Mesenchymal stem cell (in vitro differentiated cells and primary cell): ENCODE measurements around the gene MED14.

Experiments used
- DNase-seq: peaks from one replicate; pipeline ENCODE4 v3.0.0-alpha.2; 2013
- H2AFZ ChIP-seq: one replicate; pipeline ENCODE4 v1.6.1; 2013; ENCODE audit warnings: low read depth, mild to moderate bottlenecking, control low read depth, inconsistent platforms, low read length, moderate library complexity
- H2AK5ac ChIP-seq: 2 replicates; pipeline ENCODE4 v1.6.1; 2013; ENCODE audit warnings: low read length, moderate library complexity, mild to moderate bottlenecking, inconsistent platforms; ENCODE audit not compliant: severe bottlenecking
- H2BK120ac ChIP-seq: one replicate; pipeline ENCODE4 v1.6.1; 2013; ENCODE audit warnings: low read depth, mild to moderate bottlenecking, inconsistent platforms, low read length, moderate library complexity
- H2BK12ac ChIP-seq, 2 experiments: one replicate each; pipeline ENCODE4 v1.6.1; 2013; ENCODE audit warnings: inconsistent platforms in 2 of 2, low read length in 2 of 2, mild to moderate bottlenecking in 2 of 2, moderate library complexity in 2 of 2, control low read depth in 1 of 2
- H2BK15ac ChIP-seq: one replicate; pipeline ENCODE4 v1.6.1; 2013; ENCODE audit warnings: mild to moderate bottlenecking, low read depth, inconsistent platforms; ENCODE audit not compliant: poor library complexity, severe bottlenecking
- H2BK5ac ChIP-seq: 2 replicates; pipeline ENCODE4 v1.6.1; 2013; ENCODE audit warnings: low read depth, mild to moderate bottlenecking, low read length, control low read depth, inconsistent platforms; ENCODE audit not compliant: poor library complexity, severe bottlenecking
- H3K14ac ChIP-seq, 2 experiments: one replicate each; pipeline ENCODE4 v1.6.1; 2013; ENCODE audit warnings: inconsistent platforms in 2 of 2, low read length in 2 of 2, control low read depth in 1 of 2, mild to moderate bottlenecking in 1 of 2, moderate library complexity in 1 of 2
- H3K18ac ChIP-seq, 2 experiments: one replicate each; pipeline ENCODE4 v1.6.1; 2013; ENCODE audit warnings: inconsistent platforms in 2 of 2, low read length in 2 of 2, control low read depth in 1 of 2, low read depth in 1 of 2, mild to moderate bottlenecking in 1 of 2
- H3K23ac ChIP-seq, 2 experiments: one replicate each; pipeline ENCODE4 v1.6.1; 2013; ENCODE audit warnings: inconsistent platforms in 2 of 2, low read length in 2 of 2, mild to moderate bottlenecking in 2 of 2, moderate library complexity in 2 of 2, control low read depth in 1 of 2
- H3K27ac ChIP-seq: 2 replicates; pipeline ENCODE4 v1.5.1; 2013; ENCODE audit warnings: mild to moderate bottlenecking, moderate library complexity, low read length, control low read depth, inconsistent platforms; ENCODE audit not compliant: poor library complexity, severe bottlenecking
- H3K27me3 ChIP-seq, 2 experiments: 2 replicates each; pipeline versions ENCODE4 v1.6.1 to v1.7.0; 2013; ENCODE audit warnings: low read length in 2 of 2, mild to moderate bottlenecking in 2 of 2, moderate library complexity in 2 of 2, control low read depth in 1 of 2, inconsistent platforms in 1 of 2; ENCODE audit not compliant: control insufficient read depth in 1 of 2, insufficient read depth in 1 of 2
- H3K36me3 ChIP-seq, 2 experiments: 2 replicates each; pipeline versions ENCODE4 v1.6.1 to v1.7.0; 2013; ENCODE audit warnings: low read length in 2 of 2, control low read depth in 1 of 2, inconsistent platforms in 1 of 2, low read depth in 1 of 2, mild to moderate bottlenecking in 1 of 2; ENCODE audit not compliant: insufficient read depth in 2 of 2, control insufficient read depth in 1 of 2
- H3K4ac ChIP-seq, 2 experiments: one replicate each; pipeline ENCODE4 v1.6.1; 2013; ENCODE audit warnings: inconsistent platforms in 2 of 2, low read length in 2 of 2, mild to moderate bottlenecking in 2 of 2, moderate library complexity in 2 of 2, control low read depth in 1 of 2, low read depth in 1 of 2
- H3K4me1 ChIP-seq: 2 replicates; pipeline ENCODE4 v1.6.1; 2013; ENCODE audit warnings: low read depth, low read length, control low read depth; ENCODE audit not compliant: control insufficient read depth, insufficient read depth
- H3K4me2 ChIP-seq: 2 replicates; pipeline ENCODE4 v1.6.1; 2013; ENCODE audit warnings: low read length, mild to moderate bottlenecking, inconsistent platforms; ENCODE audit not compliant: poor library complexity, severe bottlenecking
- H3K4me3 ChIP-seq, 2 experiments: 2 replicates each; pipeline versions ENCODE4 v1.5.1 to v1.7.0; 2013; ENCODE audit warnings: low read length in 2 of 2, mild to moderate bottlenecking in 2 of 2, control low read depth in 1 of 2, low read depth in 1 of 2; ENCODE audit not compliant: insufficient read depth in 1 of 2
- H3K79me1 ChIP-seq: replicated peaks from 2 replicates; pipeline ENCODE4 v1.6.1; 2013; ENCODE audit warnings: mild to moderate bottlenecking, control low read depth, low read length, inconsistent platforms; ENCODE audit not compliant: poor library complexity, severe bottlenecking
- H3K9ac ChIP-seq: 2 replicates; pipeline ENCODE4 v1.7.0; 2013; ENCODE audit warnings: mild to moderate bottlenecking, low read length, moderate library complexity
- H3K9me3 ChIP-seq: 2 replicates; pipeline ENCODE4 v1.7.0; 2013; ENCODE audit warnings: mild to moderate bottlenecking, low read length; ENCODE audit not compliant: control insufficient read depth
- H4K8ac ChIP-seq: one replicate; pipeline ENCODE4 v1.6.1; 2013; ENCODE audit warnings: inconsistent platforms, mild to moderate bottlenecking, low read length, moderate library complexity
- H4K91ac ChIP-seq: one replicate; pipeline ENCODE4 v1.6.1; 2013; ENCODE audit warnings: mild to moderate bottlenecking, low read length, inconsistent platforms
- WGBS: methylation state at CpG from one replicate; pipeline ENCODE4 v1.1.7; 2013; ENCODE audit warnings: mixed read lengths; 5-methylcytosine and 5-hydroxymethylcytosine counted together

Gene MED14

DNA sequence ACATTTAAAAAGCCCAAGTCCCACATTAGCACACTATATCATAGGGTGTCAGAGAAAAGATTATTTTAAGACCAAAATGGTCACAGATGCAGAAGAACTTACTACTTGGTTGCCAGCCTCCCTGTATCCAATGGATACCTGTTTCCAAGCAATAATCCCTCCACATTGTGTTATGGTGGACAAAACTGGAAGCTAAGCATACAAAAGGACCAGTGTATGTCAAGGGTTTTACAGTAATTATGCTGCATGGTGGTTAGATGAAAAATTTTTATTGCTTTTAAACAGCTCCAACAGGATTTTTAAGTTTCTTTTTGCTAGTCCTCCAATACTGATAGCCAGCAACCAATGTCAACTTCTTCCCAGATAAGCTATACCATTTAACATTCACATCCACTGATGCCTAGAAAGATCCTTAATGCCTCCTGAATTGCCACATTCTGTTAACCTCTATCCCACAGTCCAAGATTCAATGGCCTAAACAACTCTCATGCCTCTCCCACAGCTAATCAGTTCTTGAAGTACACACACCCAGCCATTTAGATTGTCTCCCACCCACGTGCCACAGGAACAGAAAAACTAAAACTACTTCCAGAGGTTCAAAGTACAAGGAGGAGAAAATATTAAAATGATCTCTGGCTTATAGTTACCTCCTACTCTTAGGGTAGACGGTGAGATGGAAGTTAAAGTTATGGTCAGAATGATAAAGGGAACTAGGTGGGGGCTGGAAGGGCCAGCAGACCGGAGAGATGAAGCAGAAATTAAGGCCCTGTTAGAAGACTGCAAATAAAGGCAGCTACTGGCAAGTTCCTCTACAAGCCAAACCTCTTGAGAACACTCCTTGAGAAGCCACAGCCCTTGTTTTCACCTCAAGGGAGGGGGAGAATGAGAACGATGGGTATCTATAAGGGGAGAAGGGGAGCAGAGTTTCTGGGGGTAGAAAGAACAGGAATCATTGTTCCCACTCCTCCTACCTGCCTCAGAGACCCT is 5.5 kb downstream of the MED14 start:
- Histone ChIP-seq H3K9ac (no peak overlapping the region), H3K14ac (no peak overlapping the region), H3K4me3 (no peak overlapping the region), H2AFZ (no peak overlapping the region), H3K36me3 (no peaks in the 10 kb centered on the region), H3K9me3 (no peaks in the 10 kb centered on the region), H3K18ac (no peak overlapping the region), H2BK12ac (no peak overlapping the region), H3K4ac (no peak overlapping the region), H3K79me1 (peaks cover 4% of the 10 kb centered on the region), H3K4me2 (no peak overlapping the region), H3K27ac (no peak overlapping the region), H4K91ac (no peak overlapping the region), H2BK15ac (no peak overlapping the region), H4K8ac (no peak overlapping the region), H2BK5ac (no peak overlapping the region), H3K4me1 (no peaks in the 10 kb centered on the region), H2BK120ac (no peak overlapping the region), H3K23ac (no peak overlapping the region), H2AK5ac (no peak overlapping the region), H3K27me3 (peaks cover 0 to 47% of the 10 kb centered on the region in 2 experiments)
- WGBS, result no CpG with 5 or more reads among the region's 4 CpGs
- no peak for DNase-seq

GRCh38 chrX:40727581-40728252 is 7.6 kb downstream of the MED14 start:
- WGBS, result 100% methylated on average over 4 of the region's 6 CpGs
- Histone ChIP-seq H2AFZ (no peak overlapping the region), H2BK120ac (no peak overlapping the region), H3K14ac (no peak overlapping the region), H3K79me1 (peaks cover 4% of the 10 kb centered on the region), H2BK15ac (no peak overlapping the region), H3K27ac (no peak overlapping the region), H3K9me3 (no peaks in the 10 kb centered on the region), H2BK5ac (no peak overlapping the region), H4K8ac (no peak overlapping the region), H3K27me3 (peaks cover 0 to 35% of the 10 kb centered on the region in 2 experiments), H4K91ac (no peak overlapping the region), H3K9ac (no peak overlapping the region), H3K18ac (no peak overlapping the region), H2AK5ac (no peak overlapping the region), H3K4me2 (no peak overlapping the region), H2BK12ac (no peak overlapping the region), H3K23ac (no peak overlapping the region), H3K4ac (no peak overlapping the region), H3K4me3 (no peak overlapping the region), H3K4me1 (no peaks in the 10 kb centered on the region), H3K36me3 (peaks cover 0 to 3% of the 10 kb centered on the region in 2 experiments)
- DNase-seq, result no peak

DNA sequence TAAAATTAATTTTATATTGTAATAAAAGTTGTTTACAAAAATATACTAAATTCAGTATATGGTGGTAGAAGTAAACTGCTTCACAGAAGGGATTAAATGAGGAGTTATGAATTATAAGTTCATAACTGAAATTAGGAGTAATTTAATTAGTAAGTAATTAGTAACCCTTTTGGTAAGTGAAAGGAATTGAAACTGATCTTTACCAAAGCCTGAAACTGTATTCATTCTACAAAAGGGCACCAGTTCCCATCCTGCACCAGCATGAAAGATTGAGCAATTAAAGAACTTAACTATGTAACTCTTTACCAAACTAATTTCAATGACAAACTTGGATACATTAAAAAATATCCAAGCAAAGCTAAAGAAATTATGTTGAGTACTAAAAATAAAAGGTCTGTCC is 8.2 kb downstream of the MED14 start:
- Histone ChIP-seq H3K9ac (no peak overlapping the region), H3K79me1 (peaks cover 4% of the 10 kb centered on the region), H2BK15ac (no peak overlapping the region), H2BK12ac (no peak overlapping the region), H4K8ac (no peak overlapping the region), H3K4me2 (no peak overlapping the region), H3K27me3 (peaks cover 0 to 35% of the 10 kb centered on the region in 2 experiments), H3K36me3 (peaks cover 0 to 9% of the 10 kb centered on the region in 2 experiments), H3K18ac (no peak overlapping the region), H3K4ac (no peak overlapping the region), H3K4me3 (no peak overlapping the region), H2AFZ (no peak overlapping the region), H2BK5ac (no peak overlapping the region), H4K91ac (no peak overlapping the region), H3K4me1 (no peaks in the 10 kb centered on the region), H3K27ac (no peak overlapping the region), H2AK5ac (no peak overlapping the region), H3K9me3 (no peaks in the 10 kb centered on the region), H2BK120ac (no peak overlapping the region), H3K14ac (no peak overlapping the region), H3K23ac (no peak overlapping the region)
- DNase-seq, result no peak

DNA sequence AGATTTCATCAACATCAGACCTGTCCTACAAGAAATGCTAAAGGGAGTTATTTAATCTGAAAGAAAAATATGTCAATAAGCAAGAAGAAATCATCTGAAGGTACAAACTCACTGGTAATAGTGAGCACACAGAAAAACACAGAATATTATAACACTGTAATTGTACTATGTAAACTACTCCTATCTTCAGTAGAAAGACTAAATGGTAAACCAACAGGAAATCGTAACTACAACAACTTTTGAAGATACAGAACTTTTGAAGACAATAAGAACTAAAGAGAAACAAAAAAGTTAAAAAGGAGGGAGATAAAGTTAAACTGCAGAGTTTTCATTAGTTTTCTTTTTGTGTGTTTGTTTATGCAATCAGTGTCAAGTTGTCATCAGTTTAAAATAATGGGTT is 12.4 kb downstream of the MED14 start:
- Histone ChIP-seq H3K18ac (no peak overlapping the region), H2AK5ac (no peak overlapping the region), H3K4me3 (no peak overlapping the region), H3K36me3 (peaks cover 16% of the 10 kb centered on the region in 2 experiments), H2AFZ (no peak overlapping the region), H3K79me1 (peaks cover 3% of the 10 kb centered on the region), H3K4me2 (no peak overlapping the region), H4K8ac (no peak overlapping the region), H4K91ac (no peak overlapping the region), H3K9ac (no peak overlapping the region), H2BK15ac (no peak overlapping the region), H3K14ac (no peak overlapping the region), H2BK12ac (no peak overlapping the region), H3K23ac (no peak overlapping the region), H3K27ac (no peak overlapping the region), H3K4me1 (no peaks in the 10 kb centered on the region), H3K4ac (no peak overlapping the region), H2BK120ac (no peak overlapping the region), H3K9me3 (no peaks in the 10 kb centered on the region), H2BK5ac (no peak overlapping the region), H3K27me3 (peaks cover 0 to 28% of the 10 kb centered on the region in 2 experiments)
- DNase-seq, result no peak
- WGBS, result no CpG with 5 or more reads among the region's 1 CpG
